Left lung (tissue), 10 donors: Measurements from ENCODE around the gene GDPD4. TPM values are rescaled to one million over a fixed set of nuclear protein-coding genes. Genes with fewer than 3 reads are reported as not detected.

Source experiments
- ATAC-seq: fragments of 200-7000 bp; cut with Tn5 transposase; one replicate; pipeline ENCODE4 v1.9.1; 2020; ENCODE audit warnings: moderate library complexity
- DNase-seq, 4 donors: peaks; one replicate each; pipeline ENCODE4 v3.0.0-alpha.2; 2013 to 2020
- H3K27ac ChIP-seq, 2 donors: fragments of 200-600 bp; sonication (generic) in 1 of 2; one replicate each; pipeline versions ENCODE4 v1.5.0 to v1.8.0; 2020 to 2021
- H3K27me3 ChIP-seq, 2 donors: fragments of 200-600 bp; sonication (generic) in 1 of 2; one replicate each; pipeline versions ENCODE4 v1.5.0 to v1.8.0; 2020 to 2021
- H3K36me3 ChIP-seq, 2 donors: fragments of 200-600 bp; sonication (generic) in 1 of 2; one replicate each; pipeline versions ENCODE4 v1.5.0 to v1.8.0; 2020 to 2021
- H3K4me1 ChIP-seq, 2 donors: fragments of 200-600 bp; one replicate each; pipeline ENCODE4 v1.8.0; 2021
- H3K4me3 ChIP-seq, 2 donors: fragments of 200-600 bp; sonication (generic) in 1 of 2; one replicate each; pipeline versions ENCODE4 v1.5.0 to v1.8.0; 2020 to 2021; ENCODE audit warnings: mild to moderate bottlenecking in 1 of 2
- H3K9me3 ChIP-seq, 2 donors: fragments of 200-600 bp; sonication (generic) in 1 of 2; one replicate each; pipeline versions ENCODE4 v1.5.0 to v1.8.0; 2020 to 2021
- intact Hi-C, 2 donors: fragments of 100-400 bp; cut with DNase I; formaldehyde crosslinking; loops; one replicate each; pipeline versions ENCODE4 v1.11.2 to v1.14.2; 2022
- polyA plus RNA-seq, 6 donors: library from polyadenylated mRNA; unstranded; fragments of 120-200 nt; gene quantifications; one replicate each; pipeline ENCODE4 v1.2.1, GENCODE V29; 2013; ENCODE audit not compliant: insufficient read length in 6 of 6
- total RNA-seq, 2 donors: library from RNA; stranded (reverse); fragmentation: NEBNext Ultra II Directional; extraction: Animal tissue kit (Norgen Biotek cat#: 25700); gene quantifications; one replicate each; pipeline ENCODE4 v1.2.1, GENCODE V29; 2021
- TF ChIP-seq, protein P1 (sequence below), 2 donors: fragments of 200-600 bp; sonication (generic) in 1 of 2; IDR thresholded peaks; one replicate each; pipeline versions ENCODE4 v1.5.0 to v1.8.0; 2021; ENCODE audit warnings: antibody characterized with exemption in 2 of 2
- donor health status: DM: no; HTN: yes; CAD: no.
- donor health status: DM: no; HTN: no; CAD: no.

GDPD4 gene
- total and polyA plus RNA-seq, 8 donors: 0.34 to 0.78 (median 0.55) TPM; not detected in 2

DNA sequence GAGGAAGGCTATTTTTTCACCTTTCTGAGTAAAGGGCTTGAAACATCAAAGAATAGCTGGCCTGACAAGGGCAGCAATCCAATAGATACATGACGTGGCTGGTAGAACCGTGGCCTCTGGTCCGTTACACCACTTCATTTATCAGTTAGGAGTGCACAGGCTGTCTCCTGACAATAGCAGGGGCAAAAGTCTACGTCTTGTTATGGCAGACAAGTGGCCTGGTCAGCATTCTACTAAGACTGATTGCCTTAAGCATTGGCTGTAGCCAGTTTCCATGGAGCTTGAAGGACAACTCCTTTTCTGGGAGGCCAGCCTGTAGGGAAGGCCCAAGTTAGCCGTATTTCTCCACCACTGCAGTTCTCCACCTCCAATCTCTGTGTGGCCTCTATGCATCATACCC lies 9.2 kb upstream of the GDPD4 start:
- Histone ChIP-seq H3K27ac (no peak overlapping the region), H3K4me1 (no peaks in the 10 kb centered on the region), H3K9me3 (no peaks in the 10 kb centered on the region), H3K4me3 (no peak overlapping the region), H3K27me3 (no peaks in the 10 kb centered on the region), H3K36me3 (no peaks in the 10 kb centered on the region)
- DNase-seq (no peak), ATAC-seq (no peak)
- intact Hi-C loops: no loop called here
- TF ChIP-seq, protein P1, sequence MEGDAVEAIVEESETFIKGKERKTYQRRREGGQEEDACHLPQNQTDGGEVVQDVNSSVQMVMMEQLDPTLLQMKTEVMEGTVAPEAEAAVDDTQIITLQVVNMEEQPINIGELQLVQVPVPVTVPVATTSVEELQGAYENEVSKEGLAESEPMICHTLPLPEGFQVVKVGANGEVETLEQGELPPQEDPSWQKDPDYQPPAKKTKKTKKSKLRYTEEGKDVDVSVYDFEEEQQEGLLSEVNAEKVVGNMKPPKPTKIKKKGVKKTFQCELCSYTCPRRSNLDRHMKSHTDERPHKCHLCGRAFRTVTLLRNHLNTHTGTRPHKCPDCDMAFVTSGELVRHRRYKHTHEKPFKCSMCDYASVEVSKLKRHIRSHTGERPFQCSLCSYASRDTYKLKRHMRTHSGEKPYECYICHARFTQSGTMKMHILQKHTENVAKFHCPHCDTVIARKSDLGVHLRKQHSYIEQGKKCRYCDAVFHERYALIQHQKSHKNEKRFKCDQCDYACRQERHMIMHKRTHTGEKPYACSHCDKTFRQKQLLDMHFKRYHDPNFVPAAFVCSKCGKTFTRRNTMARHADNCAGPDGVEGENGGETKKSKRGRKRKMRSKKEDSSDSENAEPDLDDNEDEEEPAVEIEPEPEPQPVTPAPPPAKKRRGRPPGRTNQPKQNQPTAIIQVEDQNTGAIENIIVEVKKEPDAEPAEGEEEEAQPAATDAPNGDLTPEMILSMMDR (IDR thresholded peaks at IDR 0.05): no peak

DNA sequence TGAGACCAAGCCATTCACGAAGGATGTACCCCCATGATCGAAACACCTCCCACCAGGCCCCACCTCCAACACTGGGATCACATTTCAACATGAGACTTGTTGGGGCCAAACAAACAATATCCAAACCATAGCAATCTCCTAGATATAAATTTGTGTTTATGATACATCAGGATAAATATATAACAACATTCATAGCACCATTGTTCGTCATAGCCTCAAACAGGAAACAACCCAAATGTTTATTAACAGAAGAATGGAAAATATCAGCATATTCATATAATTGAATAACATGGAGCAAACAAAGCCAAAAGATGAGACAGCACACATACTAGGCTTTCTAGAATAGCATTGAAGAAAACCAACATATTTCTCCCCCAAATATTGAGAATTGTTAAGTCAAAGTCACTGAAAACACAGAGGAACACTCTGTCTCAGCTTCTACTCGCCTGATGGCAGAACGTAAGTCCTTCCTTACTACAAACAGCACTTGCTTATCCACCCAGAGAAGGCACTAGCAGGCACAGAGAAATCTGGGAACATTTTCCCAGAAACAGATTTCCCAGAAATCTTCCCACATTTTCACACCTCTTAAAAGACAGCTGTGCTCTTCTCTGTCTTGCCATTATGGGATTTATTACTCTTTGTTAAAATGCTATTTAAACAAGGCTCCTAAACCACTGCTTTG lies 8.1 kb upstream of the GDPD4 start:
- Histone ChIP-seq H3K36me3 (no peaks in the 10 kb centered on the region), H3K27ac (no peak overlapping the region), H3K4me3 (no peak overlapping the region), H3K9me3 (no peaks in the 10 kb centered on the region), H3K4me1 (no peaks in the 10 kb centered on the region), H3K27me3 (no peaks in the 10 kb centered on the region)
- DNase-seq (no peak), ATAC-seq (no peak)
- intact Hi-C loops: no loop called here
- TF ChIP-seq, protein P1 (IDR thresholded peaks at IDR 0.05): no peak

DNA sequence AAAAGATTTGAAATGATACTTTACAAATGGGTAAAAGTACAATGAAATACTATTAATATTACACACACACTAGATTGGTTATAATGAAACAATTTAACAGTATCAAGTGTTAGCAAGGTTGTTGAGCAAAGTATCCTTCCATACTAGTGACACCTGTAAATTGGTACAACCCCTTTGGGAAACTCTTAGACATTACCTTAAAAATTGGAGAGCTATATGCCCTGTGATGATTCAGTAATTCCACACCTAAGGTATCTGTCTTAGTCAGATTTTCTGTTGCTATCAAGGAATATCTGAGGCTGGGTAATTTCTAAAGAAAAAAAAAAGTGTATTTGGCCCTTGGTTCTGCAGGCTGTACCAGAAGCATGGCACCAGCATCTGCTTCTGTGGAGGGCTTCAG lies 7.4 kb upstream of the GDPD4 start:
- no peaks in the 10 kb centered on the region for H3K27me3 ChIP-seq
- intact Hi-C loops: no loop called here
- no peak overlapping the region for H3K4me3 ChIP-seq
- TF ChIP-seq, protein P1 (IDR thresholded peaks at IDR 0.05): no peak
- H3K9me3 ChIP-seq: no peaks in the 10 kb centered on the region
- no peak for DNase-seq
- no peak overlapping the region for H3K27ac ChIP-seq
- no peak for ATAC-seq
- no peaks in the 10 kb centered on the region for H3K4me1 ChIP-seq
- H3K36me3 ChIP-seq: no peaks in the 10 kb centered on the region

DNA sequence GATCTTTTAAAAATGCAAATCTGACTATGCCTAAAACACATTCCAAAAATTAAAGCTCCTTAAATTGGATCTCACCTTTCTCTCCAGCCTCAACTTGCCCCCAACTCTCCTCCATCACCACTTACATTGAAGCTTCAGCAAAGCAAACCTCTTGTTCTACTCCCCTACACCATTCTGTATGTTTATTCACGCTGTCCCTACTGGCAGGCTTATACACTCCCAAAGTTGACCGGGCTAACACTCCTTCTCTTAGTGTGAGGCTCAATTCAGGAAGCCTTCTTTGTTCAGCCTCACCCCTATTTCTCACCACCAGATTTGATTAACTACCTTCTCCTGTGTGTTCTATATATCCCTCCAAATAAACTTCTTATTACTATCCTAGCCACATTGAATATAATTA lies 1.8 kb upstream of the GDPD4 start:
- DNase-seq (no peak), ATAC-seq (no peak)
- H3K4me3 ChIP-seq: no peak overlapping the region
- intact Hi-C loops: no loop called here
- TF ChIP-seq, protein P1 (IDR thresholded peaks at IDR 0.05): no peak
- H3K27ac ChIP-seq: no peak overlapping the region
- no peaks in the 10 kb centered on the region for H3K27me3 ChIP-seq
- no peaks in the 10 kb centered on the region for H3K36me3 ChIP-seq
- H3K4me1 ChIP-seq: no peaks in the 10 kb centered on the region
- no peaks in the 10 kb centered on the region for H3K9me3 ChIP-seq

DNA sequence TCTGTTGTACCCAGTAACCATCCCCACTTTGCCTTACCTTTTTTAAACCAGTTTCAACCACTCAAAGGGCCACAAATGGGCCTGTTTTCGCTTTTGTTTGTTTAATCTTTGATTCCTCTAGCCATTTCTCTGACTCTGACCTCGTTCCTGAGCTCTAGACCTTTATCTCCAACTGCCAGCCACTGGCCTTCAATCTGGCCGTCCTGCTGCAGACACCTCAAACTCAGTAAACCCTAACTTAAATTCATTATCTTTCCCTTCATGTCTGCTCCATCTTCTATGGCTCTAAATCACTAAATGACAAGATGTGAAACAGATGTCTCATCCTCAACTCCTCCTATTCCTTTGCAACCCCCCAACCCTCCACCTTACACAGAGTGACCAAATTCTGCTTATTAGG lies 1.3 kb upstream of the GDPD4 start:
- Histone ChIP-seq H3K27me3 (no peaks in the 10 kb centered on the region), H3K9me3 (no peaks in the 10 kb centered on the region), H3K27ac (no peak overlapping the region), H3K4me1 (no peaks in the 10 kb centered on the region), H3K4me3 (no peak overlapping the region), H3K36me3 (no peaks in the 10 kb centered on the region)
- no peak for DNase-seq
- intact Hi-C loops: no loop called here
- TF ChIP-seq, protein P1 (IDR thresholded peaks at IDR 0.05): no peak
- ATAC-seq: no peak
